CD4-positive, alpha-beta T cell treated with Interleukin-4 for 4 hours (primary cell): ENCODE measurements around the gene PTGR2.
"Not testable (repeated sequence)": the region's sequence is repeated elsewhere in the genome, so short reads cannot be mapped to it uniquely, and the experiment has no call there.

Experiments
- DNase-seq: peaks from one replicate; pipeline ENCODE4 v3.0.0-alpha.2; 2020

The PTGR2 gene

GRCh38 chr14:73851567-73852382, at the start of gene PTGR2:
PTGR2 (plus strand) TSS chr14:73851831; CDS start chr14:73858863, 7,032 bp downstream.
- peak; percentile 93 for DNase-seq

GRCh38 chr14:73802431-73803188, 49.0 kb upstream of the PTGR2 start:
- DNase-seq: no peak

GRCh38 chr14:73804636-73805035, 47.0 kb upstream of the PTGR2 start:
- DNase-seq: no peak

GRCh38 chr14:73807457-73807856, 44.2 kb upstream of the PTGR2 start:
- DNase-seq: no peak

GRCh38 chr14:73809391-73809790, 42.2 kb upstream of the PTGR2 start:
- DNase-seq: no peak

GRCh38 chr14:73810478-73811163, 41.0 kb upstream of the PTGR2 start:
- no peak for DNase-seq

GRCh38 chr14:73811164-73811503, 40.5 kb upstream of the PTGR2 start:
- DNase-seq: no peak

- DNase-seq: no peak
Measured at GRCh38 chr14:73814153-73814552, 37.5 kb upstream of the PTGR2 start.

GRCh38 chr14:73815849-73816248, 35.8 kb upstream of the PTGR2 start:
- DNase-seq: no peak

GRCh38 chr14:73816393-73816816, 35.2 kb upstream of the PTGR2 start:
- DNase-seq: no peak

- DNase-seq: no peak
Measured at GRCh38 chr14:73817020-73817655, 34.5 kb upstream of the PTGR2 start.

- no peak for DNase-seq
Measured at GRCh38 chr14:73818821-73819220, 32.8 kb upstream of the PTGR2 start.

- DNase-seq: no peak
Measured at GRCh38 chr14:73820631-73821030, 31.0 kb upstream of the PTGR2 start.

GRCh38 chr14:73823339-73823885, 28.2 kb upstream of the PTGR2 start:
- no peak for DNase-seq

GRCh38 chr14:73824127-73824526, 27.5 kb upstream of the PTGR2 start:
- no peak for DNase-seq

- DNase-seq: no peak
Measured at GRCh38 chr14:73824536-73824935, 27.1 kb upstream of the PTGR2 start.

- peak; percentile 77 for DNase-seq
Measured at GRCh38 chr14:73825551-73826188, 26.0 kb upstream of the PTGR2 start.

GRCh38 chr14:73827190-73827589, 24.4 kb upstream of the PTGR2 start:
- not testable (repeated sequence) for DNase-seq

- no peak for DNase-seq
Measured at GRCh38 chr14:73829071-73829470, 22.6 kb upstream of the PTGR2 start.

- DNase-seq: peak; percentile 52
Measured at GRCh38 chr14:73829526-73830431, 21.9 kb upstream of the PTGR2 start.

GRCh38 chr14:73833034-73833433, 18.6 kb upstream of the PTGR2 start:
- DNase-seq: no peak
